Epithelial cell of esophagus (primary cell): Measurements from ENCODE around the gene TRAF7.

Experiments used
- DNase-seq: peaks from one replicate; pipeline ENCODE4 v3.0.0; 2010; ENCODE audit warnings: low read depth
- H3K4me3 ChIP-seq: 2 replicates; pipeline ENCODE4 v1.5.1; 2011; ENCODE audit warnings: mild to moderate bottlenecking, low read length, control low read depth
- TF ChIP-seq, protein P1 (sequence below): IDR thresholded peaks from 2 replicates; pipeline ENCODE4 v1.5.1; 2011; ENCODE audit warnings: low read depth, mild to moderate bottlenecking, low read length, control low read depth, inconsistent platforms; ENCODE audit not compliant: insufficient read depth; ENCODE audit errors: missing control alignments

The TRAF7 gene

DNA sequence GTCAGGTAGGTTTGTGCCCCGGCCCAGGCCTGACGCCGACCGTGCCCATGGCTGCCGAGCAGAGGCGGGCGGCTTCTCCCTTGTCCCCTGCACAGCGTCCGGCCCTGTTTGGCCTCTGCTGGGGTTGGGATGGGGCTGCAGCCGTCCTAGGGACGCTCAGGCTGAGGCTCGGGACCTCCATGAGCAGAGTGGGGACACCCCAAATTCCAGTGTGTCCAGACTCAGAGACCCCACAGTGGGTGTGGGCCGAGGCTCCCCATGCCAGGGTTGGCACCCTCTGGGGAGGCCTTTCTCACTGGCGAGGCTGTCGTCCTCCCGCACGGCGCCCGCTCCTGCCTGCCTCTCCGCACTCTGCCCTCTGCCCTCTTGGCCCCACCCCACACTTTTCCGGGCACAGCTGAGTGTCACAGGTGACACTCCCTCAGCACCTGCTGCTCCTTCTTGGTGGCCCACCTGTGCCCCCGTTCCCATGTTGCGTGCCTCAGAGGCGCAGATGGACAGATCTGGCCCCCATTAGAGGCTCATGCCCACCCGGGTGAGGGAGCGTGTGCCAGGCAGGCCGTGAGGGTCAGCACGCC, 16.1 kb downstream of the TRAF7 start:
- H3K4me3 ChIP-seq, result no peak overlapping the region
- TF ChIP-seq, protein P1, sequence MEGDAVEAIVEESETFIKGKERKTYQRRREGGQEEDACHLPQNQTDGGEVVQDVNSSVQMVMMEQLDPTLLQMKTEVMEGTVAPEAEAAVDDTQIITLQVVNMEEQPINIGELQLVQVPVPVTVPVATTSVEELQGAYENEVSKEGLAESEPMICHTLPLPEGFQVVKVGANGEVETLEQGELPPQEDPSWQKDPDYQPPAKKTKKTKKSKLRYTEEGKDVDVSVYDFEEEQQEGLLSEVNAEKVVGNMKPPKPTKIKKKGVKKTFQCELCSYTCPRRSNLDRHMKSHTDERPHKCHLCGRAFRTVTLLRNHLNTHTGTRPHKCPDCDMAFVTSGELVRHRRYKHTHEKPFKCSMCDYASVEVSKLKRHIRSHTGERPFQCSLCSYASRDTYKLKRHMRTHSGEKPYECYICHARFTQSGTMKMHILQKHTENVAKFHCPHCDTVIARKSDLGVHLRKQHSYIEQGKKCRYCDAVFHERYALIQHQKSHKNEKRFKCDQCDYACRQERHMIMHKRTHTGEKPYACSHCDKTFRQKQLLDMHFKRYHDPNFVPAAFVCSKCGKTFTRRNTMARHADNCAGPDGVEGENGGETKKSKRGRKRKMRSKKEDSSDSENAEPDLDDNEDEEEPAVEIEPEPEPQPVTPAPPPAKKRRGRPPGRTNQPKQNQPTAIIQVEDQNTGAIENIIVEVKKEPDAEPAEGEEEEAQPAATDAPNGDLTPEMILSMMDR, result no peak
- no peak for DNase-seq

DNA sequence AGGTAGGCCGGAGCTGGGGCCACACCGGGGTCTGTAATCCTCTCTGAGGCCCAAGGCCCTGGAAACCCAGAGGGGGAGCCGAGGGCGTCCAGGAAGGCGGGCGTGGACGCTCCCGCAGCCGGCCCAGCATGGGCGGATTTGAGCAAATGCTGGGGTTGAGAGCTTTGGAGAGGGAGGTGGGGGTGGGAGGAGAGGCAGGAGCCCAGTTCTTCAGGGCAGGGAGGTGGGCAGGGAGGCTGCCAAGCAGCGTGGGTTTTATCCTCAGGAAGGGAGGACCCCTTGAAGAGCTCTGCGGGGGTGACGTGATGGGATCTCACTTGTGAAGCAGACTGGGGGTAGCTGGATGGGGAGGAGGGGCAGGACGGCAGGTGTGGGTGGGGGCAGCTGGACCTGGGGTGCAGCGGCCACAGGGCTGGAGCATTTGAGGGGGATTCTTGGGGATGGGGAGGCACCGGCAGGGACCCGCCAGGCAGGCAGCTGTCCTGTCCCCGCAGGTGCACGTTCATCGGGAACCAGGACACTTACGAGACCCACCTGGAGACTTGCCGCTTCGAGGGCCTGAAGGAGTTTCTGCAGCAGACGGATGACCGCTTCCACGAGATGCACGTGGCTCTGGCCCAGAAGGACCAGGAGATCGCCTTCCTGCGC, 17.2 kb downstream of the TRAF7 start:
- TF ChIP-seq, protein P1, result no peak
- no peak for DNase-seq
- no peak overlapping the region for H3K4me3 ChIP-seq

DNA sequence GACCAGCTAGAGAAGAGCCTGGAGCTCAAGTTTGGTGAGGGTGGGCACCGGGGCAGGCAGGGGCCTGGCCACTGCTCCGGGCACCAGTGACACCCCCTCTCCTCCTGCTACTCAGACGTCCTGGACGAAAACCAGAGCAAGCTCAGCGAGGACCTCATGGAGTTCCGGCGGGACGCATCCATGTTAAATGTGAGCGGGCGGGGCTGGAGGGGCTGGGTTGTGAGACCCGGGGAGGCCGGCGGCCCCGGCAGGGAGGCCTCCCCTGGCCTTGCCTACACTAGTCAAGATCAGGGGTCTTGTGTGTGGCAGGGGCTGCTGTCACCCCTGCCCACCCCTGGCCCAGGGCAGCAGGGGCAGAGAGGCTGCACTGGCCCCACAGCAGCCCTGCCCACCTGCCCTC, 17.8 kb downstream of the TRAF7 start:
- H3K4me3 ChIP-seq, result no peak overlapping the region
- TF ChIP-seq, protein P1, result no peak
- DNase-seq, result no peak

DNA sequence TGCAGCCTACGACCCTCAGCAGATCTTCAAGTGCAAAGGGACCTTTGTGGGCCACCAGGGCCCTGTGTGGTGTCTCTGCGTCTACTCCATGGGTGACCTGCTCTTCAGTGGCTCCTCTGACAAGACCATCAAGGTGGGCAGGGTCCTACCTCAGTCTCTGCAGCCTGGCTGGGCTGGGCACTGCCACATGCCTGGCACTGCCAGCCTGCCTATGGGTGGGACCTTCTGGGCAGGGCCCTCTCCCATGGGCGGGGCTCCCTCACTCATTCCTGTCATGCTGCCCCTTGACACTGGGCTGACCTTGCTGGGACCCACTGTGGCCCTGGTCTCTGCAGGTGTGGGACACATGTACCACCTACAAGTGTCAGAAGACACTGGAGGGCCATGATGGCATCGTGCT, 18.3 kb downstream of the TRAF7 start:
- no peak for DNase-seq
- no peak overlapping the region for H3K4me3 ChIP-seq
- TF ChIP-seq, protein P1, result no peak

DNA sequence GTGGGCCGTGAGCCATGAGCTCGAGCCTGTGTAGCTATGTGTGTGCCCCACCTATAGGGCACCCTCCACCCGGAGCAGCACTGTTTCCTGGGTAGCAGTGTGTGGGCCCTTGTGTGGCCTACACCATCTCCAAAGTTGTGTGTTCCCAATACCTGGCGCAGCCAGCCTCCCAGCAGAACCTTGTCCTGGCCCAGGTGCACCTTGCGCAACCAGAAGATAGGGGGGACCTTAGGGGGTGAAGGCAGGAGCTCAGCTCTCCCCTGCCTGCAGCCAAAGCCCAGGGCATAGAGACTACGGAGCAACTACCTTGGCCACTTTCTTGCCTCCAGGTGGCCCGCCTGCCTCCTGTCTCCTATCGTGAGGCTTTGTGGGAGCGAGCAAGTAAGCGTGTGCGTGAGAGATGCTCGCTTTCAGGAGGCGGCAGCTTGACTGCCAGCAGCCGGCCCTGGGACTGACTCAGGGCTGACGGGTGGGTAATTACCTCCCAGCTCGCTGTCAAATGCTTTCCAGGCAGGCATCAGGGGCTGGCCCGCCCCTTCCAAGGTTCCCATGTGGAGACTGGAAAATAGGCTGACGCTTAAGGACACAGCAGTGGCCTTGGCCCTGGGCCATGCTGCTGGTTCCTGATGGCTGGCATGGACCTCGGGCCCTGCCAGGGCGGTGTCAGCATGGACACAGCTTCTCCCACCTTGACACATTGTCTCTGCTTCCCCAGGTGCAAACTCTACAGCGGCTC, 19.0 kb downstream of the TRAF7 start:
- DNase-seq, result no peak
- TF ChIP-seq, protein P1, result no peak
- H3K4me3 ChIP-seq, result no peak overlapping the region

DNA sequence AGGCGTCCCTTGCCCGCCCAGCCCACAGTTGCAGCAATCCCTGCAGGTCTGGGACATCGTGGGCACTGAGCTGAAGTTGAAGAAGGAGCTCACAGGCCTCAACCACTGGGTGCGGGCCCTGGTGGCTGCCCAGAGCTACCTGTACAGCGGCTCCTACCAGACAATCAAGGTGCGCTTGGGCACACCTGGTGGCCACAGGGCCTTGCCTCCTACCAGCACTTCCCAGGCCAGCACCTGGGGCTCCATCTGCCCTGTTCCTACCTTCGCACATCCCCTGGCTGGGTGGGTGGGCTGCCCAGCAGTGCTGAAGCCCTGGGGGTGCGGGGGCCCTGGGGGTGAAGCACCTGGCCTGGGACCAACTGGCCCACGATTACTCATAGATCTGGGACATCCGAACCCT, 19.9 kb downstream of the TRAF7 start:
- H3K4me3 ChIP-seq, result no peak overlapping the region
- DNase-seq, result no peak
- TF ChIP-seq, protein P1, result no peak
